ENCODE results near the gene TRIM74. TPM values are rescaled to one million over a fixed set of nuclear protein-coding genes. Genes with fewer than 3 reads are reported as not detected.
"Not testable (repeated sequence)": the region's sequence is repeated elsewhere in the genome, so short reads cannot be mapped to it uniquely, and the experiment has no call there.

TRIM74 gene
- total RNA-seq, 1 donor from 2014 or later, result 0.60 TPM

DNA sequence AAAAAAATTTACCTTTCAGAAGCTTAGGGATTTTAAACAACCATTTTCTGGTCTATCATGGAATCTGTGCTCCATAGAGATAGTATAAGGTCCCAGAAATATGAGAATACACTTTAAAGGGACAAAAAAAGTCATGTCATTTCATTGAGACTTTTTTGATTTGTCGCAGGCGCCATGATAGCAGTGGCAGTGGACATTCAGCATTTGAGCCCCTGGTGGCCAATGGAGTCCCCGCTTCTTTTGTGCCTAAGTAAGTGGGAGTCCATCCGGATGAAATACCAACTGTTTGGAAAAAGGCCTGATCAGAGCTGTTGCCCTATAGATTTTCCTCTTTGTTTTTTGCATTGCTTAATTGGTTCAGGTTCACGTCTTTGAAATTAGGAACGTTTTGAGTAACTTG is 41.0 kb downstream of the TRIM74 start:
- H3K9me3 Mint-ChIP-seq (ENCODE audit: low read depth); DNase-seq (ENCODE audit: low spot score); H3K27ac Mint-ChIP-seq (ENCODE audit: unreplicated experiment); H3K27me3 Mint-ChIP-seq (ENCODE audit: low read depth); H3K4me3 Mint-ChIP-seq (ENCODE audit: unreplicated experiment): not testable (repeated sequence)
- Mint-ChIP-seq H3K36me3 (ENCODE audit: low read depth) (peaks cover 29% of the 10 kb centered on the region), H3K4me1 (ENCODE audit: low read depth) (peaks cover 25% of the 10 kb centered on the region)
- TF ChIP-seq CTCF (IDR thresholded peaks at IDR 0.05), result peak; percentile 15

GRCh38 chr7:72927791-72928190 is 41.5 kb downstream of the TRIM74 start:
- not testable (repeated sequence) for H3K4me3 Mint-ChIP-seq (ENCODE audit: unreplicated experiment); H3K27ac Mint-ChIP-seq (ENCODE audit: unreplicated experiment); H3K9me3 Mint-ChIP-seq (ENCODE audit: low read depth); H3K27me3 Mint-ChIP-seq (ENCODE audit: low read depth); DNase-seq (ENCODE audit: low spot score)
- H3K36me3 Mint-ChIP-seq (ENCODE audit: low read depth), result peaks cover 29% of the 10 kb centered on the region
- peaks cover 27% of the 10 kb centered on the region for H3K4me1 Mint-ChIP-seq (ENCODE audit: low read depth)

- H3K27me3 Mint-ChIP-seq (ENCODE audit: low read depth), result no peaks in the 10 kb centered on the region
- peak overlapping the region; percentile 95 for H3K27ac Mint-ChIP-seq (ENCODE audit: unreplicated experiment)
- H3K4me3 Mint-ChIP-seq (ENCODE audit: unreplicated experiment), result peak overlapping the region; percentile 96
- no peak for TF ChIP-seq CTCF (IDR thresholded peaks at IDR 0.05)
- no peaks in the 10 kb centered on the region for H3K9me3 Mint-ChIP-seq (ENCODE audit: low read depth)
- H3K4me1 Mint-ChIP-seq (ENCODE audit: low read depth), result peaks cover 27% of the 10 kb centered on the region
- H3K36me3 Mint-ChIP-seq (ENCODE audit: low read depth), result peaks cover 24% of the 10 kb centered on the region
- DNase-seq (ENCODE audit: low spot score), result no peak
Measured at GRCh38 chr7:72925546-72926120, 43.6 kb downstream of the TRIM74 start.

GRCh38 chr7:72924733-72925545 is 44.3 kb downstream of the TRIM74 start, which contains the start of gene POM121:
POM121 (plus strand) TSS chr7:72925095; CDS start chr7:72925122, 27 bp downstream.
- TF ChIP-seq CTCF (IDR thresholded peaks at IDR 0.05), result no peak
- H3K27me3 Mint-ChIP-seq (ENCODE audit: low read depth), result no peaks in the 10 kb centered on the region
- no peaks in the 10 kb centered on the region for H3K9me3 Mint-ChIP-seq (ENCODE audit: low read depth)
- H3K4me1 Mint-ChIP-seq (ENCODE audit: low read depth), result peaks cover 28% of the 10 kb centered on the region
- peak within 1 kb of the TSS; percentile 96 for H3K4me3 Mint-ChIP-seq (ENCODE audit: unreplicated experiment)
- H3K36me3 Mint-ChIP-seq (ENCODE audit: low read depth), result peaks cover 20% of the 10 kb centered on the region
- peak; percentile 94 for DNase-seq (ENCODE audit: low spot score)
- peak within 1 kb of the TSS; percentile 99 for H3K27ac Mint-ChIP-seq (ENCODE audit: unreplicated experiment)

GRCh38 chr7:72924386-72924732 is 44.9 kb downstream of the TRIM74 start:
- Mint-ChIP-seq H3K4me3 (ENCODE audit: unreplicated experiment) (peak overlapping the region; percentile 96), H3K36me3 (ENCODE audit: low read depth) (peaks cover 20% of the 10 kb centered on the region), H3K4me1 (ENCODE audit: low read depth) (peaks cover 34% of the 10 kb centered on the region), H3K27me3 (ENCODE audit: low read depth) (no peaks in the 10 kb centered on the region), H3K27ac (ENCODE audit: unreplicated experiment) (peak overlapping the region; percentile 99), H3K9me3 (ENCODE audit: low read depth) (no peaks in the 10 kb centered on the region)
- no peak for TF ChIP-seq CTCF (IDR thresholded peaks at IDR 0.05)
- no peak for DNase-seq (ENCODE audit: low spot score)
